GM19025 (cell line): Measurements from ENCODE around the gene CNPPD1.

Experiments
- ATAC-seq: cut with Tn5 transposase; IDR thresholded peaks from one replicate; pipeline ENCODE4 v1.9.1; 2021; ENCODE audit warnings: mild to moderate bottlenecking, low read depth, moderate library complexity; ENCODE audit not compliant: unreplicated experiment

The CNPPD1 gene

DNA sequence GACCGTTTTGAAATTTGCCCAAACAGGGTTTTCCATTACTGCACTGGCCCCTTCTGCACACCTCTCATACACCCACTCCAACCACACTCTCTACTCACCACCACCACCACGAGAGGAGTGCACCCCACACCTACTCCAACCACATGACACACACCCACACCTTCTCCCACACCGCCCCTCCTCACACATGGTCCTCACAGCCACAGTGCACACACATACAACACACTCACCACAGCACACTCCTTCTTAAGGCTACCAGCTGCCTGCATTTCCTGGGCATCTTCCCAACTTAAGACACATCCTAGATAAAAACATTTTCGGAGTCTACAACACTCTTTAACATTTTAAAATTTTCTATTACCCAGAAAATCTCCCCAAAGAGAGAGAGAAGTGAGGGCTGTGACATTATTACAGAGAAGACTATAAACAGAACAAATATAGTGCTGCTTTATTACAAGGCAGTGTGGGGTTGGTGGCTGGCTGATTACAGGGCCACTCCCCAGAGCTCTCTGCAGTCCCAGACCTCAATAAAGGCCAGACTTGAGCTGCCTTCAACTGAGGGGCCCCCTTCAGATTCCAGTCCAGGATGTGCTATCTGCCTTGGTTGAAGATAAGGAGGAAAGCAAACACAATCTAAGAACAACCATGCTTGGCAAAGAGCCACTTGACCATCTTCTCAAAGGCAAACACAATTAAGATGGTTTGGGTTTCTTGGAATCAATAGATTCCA, 52.2 kb downstream of the CNPPD1 start:
- no peak for ATAC-seq

DNA sequence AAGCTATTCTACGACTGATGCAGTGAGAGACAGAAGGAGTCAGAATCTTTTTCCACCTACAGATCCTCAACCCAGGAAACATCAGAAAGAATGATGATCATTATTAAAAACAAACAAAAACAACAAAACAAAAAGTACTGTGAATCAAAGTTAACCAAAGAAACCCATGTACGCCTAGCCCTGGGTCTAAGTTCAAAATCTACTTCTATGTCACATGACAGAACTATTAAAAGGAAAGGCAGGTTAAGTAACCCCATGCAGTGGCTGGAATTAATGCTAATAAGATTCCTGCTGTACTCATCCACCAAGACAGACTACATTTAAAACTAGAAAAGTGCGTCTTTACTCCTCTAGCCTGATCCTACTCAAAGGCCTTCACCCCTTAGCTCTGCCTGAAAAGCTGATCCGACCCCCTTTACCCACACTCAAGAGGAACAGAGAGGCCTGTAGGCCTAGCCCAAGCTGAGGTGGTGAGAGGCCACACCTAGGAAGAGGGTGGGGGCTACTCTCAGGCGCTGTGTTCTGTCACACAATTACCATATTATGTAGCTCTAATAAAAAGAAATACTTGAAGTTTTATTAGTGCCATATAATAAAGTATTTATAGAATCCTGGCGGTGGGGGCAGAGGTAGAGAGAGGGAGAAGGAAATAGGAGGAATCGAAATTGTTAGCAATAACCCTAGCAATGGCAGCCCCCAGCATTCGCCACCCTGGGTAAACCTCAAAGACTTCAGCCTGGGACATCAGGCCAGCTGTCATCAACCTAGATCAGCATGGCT, 53.2 kb downstream of the CNPPD1 start:
- ATAC-seq = no peak

- ATAC-seq = no peak
Measured at GRCh38 chr2:219122202-219122980, 54.3 kb downstream of the CNPPD1 start.
